ENCODE results near the gene SSH2. TPM values are rescaled to one million over a fixed set of nuclear protein-coding genes. Genes with fewer than 3 reads are reported as not detected.

SSH2 gene
- polyA plus RNA-seq, 1 of the 3 experiments (the other 2 are of a cell fraction) = 8.8 TPM

DNA sequence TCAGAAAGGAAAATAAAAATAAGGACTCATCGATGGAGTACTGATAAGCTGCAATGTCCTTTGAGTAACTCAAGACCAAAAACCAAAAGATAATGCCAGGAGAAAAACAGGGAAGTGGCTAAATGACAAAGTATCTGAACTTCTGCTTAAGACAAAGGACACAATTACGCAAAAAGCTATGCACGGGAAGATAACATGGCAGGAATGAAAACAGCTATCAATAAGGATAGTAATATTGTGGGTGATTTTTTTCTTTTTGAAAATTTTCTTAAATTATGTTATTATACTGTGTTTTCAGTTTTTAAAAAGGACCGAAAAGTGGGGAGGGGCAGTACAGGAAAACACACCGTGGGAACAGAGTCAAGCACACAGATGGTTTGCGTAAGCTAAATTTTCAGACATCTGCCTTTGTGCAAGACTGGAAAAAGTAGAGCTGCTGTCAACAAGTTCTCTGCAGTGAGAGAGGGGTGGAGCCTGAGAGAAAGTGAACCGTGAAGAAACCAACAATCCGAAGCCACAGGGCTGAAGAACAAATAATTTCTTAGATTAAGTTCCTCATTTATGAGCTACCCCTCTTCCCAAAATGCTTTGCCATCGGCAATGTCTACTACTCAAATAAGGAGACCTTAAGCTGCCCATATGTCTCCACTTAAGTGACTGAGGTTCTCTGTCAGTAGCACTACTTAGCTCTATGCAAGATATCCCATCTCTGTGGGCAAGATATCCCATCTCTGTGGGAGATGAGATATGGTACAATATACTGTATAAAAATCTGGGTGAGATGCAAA lies 207.4 kb downstream of the SSH2 start:
- H3K36me3 ChIP-seq (replicated peaks in 1 of 2; ENCODE audit: control insufficient read depth in 1 of 2, insufficient read depth in 2 of 2, low read length in 1 of 2) = peaks cover 0 to 2% of the 10 kb centered on the region in 2 experiments
- peaks cover 8% of the 10 kb centered on the region; the same call in 1 of the 2 replicates for H3K79me2 ChIP-seq (ENCODE audit: insufficient read depth)
- WGBS (ENCODE audit: low lambda C conversion rate) = 49% methylated on average over 9 of the region's 9 CpGs
- no peaks in the 10 kb centered on the region for H3K9me2 ChIP-seq
- POLR2A ChIA-PET = interaction anchor here (1.0 to 1.9 kb wide), 2 partner anchors 39 to 79 kb away, joined by 3 to 5 read pairs; no protein-coding TSS in a partner anchor
- H3K4me3 ChIP-seq (ENCODE audit: low read depth in 2 of 2, low read length in 1 of 2) = no peak overlapping the region
- H3K4me1 ChIP-seq (ENCODE audit: control insufficient read depth in 1 of 2, insufficient read depth in 2 of 2, low read depth in 1 of 2, low read length in 1 of 2) = peaks cover 33 to 54% of the 10 kb centered on the region in 2 experiments
- DNase-seq = peak; percentile 39
- no peaks in the 10 kb centered on the region for H3K27me3 ChIP-seq (ENCODE audit: insufficient read depth)
- no peak overlapping the region for H3K4me2 ChIP-seq
- TF ChIP-seq RFX5 (IDR thresholded peaks at IDR 0.05; ENCODE audit: low read length) (no peak), SIN3A (IDR thresholded peaks at IDR 0.05; ENCODE audit: borderline replicate concordance, low read depth, low read length) (no peak), YY1 (IDR thresholded peaks at IDR 0.05; ENCODE audit: low read depth) (no peak), EP300 (IDR thresholded peaks at IDR 0.05; ENCODE audit: borderline replicate concordance in 1 of 2, low read depth in 1 of 2, low read length in 1 of 2) (no peak), TCF12 (IDR thresholded peaks at IDR 0.05) (peak; percentile 37), RCOR1 (IDR thresholded peaks at IDR 0.05; ENCODE audit: low read length) (0 out of 2 replicates have a peak, but pooled peaks have one; percentile 7), MEF2A (IDR thresholded peaks at IDR 0.05; ENCODE audit: borderline replicate concordance, low read depth) (no peak), RAD21 (IDR thresholded peaks at IDR 0.05; ENCODE audit: low read length) (no peak), GATA2 (CRISPR knock-in tag; IDR thresholded peaks at IDR 0.05) (peak; percentile 41), GABPA (IDR thresholded peaks at IDR 0.05; ENCODE audit: low read depth) (no peak)
- TF ChIP-seq, protein P1, sequence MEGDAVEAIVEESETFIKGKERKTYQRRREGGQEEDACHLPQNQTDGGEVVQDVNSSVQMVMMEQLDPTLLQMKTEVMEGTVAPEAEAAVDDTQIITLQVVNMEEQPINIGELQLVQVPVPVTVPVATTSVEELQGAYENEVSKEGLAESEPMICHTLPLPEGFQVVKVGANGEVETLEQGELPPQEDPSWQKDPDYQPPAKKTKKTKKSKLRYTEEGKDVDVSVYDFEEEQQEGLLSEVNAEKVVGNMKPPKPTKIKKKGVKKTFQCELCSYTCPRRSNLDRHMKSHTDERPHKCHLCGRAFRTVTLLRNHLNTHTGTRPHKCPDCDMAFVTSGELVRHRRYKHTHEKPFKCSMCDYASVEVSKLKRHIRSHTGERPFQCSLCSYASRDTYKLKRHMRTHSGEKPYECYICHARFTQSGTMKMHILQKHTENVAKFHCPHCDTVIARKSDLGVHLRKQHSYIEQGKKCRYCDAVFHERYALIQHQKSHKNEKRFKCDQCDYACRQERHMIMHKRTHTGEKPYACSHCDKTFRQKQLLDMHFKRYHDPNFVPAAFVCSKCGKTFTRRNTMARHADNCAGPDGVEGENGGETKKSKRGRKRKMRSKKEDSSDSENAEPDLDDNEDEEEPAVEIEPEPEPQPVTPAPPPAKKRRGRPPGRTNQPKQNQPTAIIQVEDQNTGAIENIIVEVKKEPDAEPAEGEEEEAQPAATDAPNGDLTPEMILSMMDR (IDR thresholded peaks at IDR 0.05) = no peak
- no peak overlapping the region for H3K9ac ChIP-seq
- H3K9me3 ChIP-seq = no peaks in the 10 kb centered on the region
- H4K20me1 ChIP-seq (ENCODE audit: insufficient read depth) = no peaks in the 10 kb centered on the region
- CTCF ChIA-PET = interaction anchor here (0.7 to 2.0 kb wide), 3 partner anchors 10 to 208 kb away, joined by 3 to 6 read pairs (median 3); no protein-coding TSS in a partner anchor
- no peak overlapping the region for H2AFZ ChIP-seq (ENCODE audit: low read depth)
- peaks cover 18% of the 10 kb centered on the region for H3F3A ChIP-seq (replicated peaks; ENCODE audit: insufficient read depth)
- peak overlapping the region; percentile 28 to 95; a peak in 3 of 4 replicates for H3K27ac ChIP-seq (ENCODE audit: low read depth in 2 of 2, low read length in 1 of 2)

DNA sequence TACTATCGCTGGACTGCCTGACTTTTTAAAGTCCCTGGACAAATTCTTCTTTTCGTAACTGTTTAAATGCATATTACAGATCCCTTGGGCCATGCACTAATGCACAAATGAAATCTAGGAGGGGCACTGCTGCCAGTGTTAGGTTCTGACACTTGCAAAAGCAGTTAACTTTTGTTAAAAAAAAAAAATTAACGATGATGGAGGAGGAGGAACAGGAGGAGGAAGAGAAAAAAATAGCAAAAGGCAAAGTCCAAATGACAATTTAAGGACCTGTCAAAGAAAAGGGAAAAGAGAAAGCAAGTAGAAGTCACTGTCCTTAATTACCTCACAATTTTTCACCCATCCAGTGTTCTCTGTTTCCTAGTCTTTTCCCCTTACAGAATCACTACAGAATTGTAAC lies 209.5 kb downstream of the SSH2 start:
- no peak overlapping the region for H3K4me3 ChIP-seq (ENCODE audit: low read depth in 2 of 2, low read length in 1 of 2)
- no peak overlapping the region for H3K4me2 ChIP-seq
- no peaks in the 10 kb centered on the region for H4K20me1 ChIP-seq (ENCODE audit: insufficient read depth)
- WGBS (ENCODE audit: low lambda C conversion rate) = 73% methylated on average over 3 of the region's 3 CpGs
- H3K4me1 ChIP-seq (ENCODE audit: control insufficient read depth in 1 of 2, insufficient read depth in 2 of 2, low read depth in 1 of 2, low read length in 1 of 2) = peaks cover 27 to 35% of the 10 kb centered on the region in 2 experiments
- no peak overlapping the region for H2AFZ ChIP-seq (ENCODE audit: low read depth)
- H3K36me3 ChIP-seq (replicated peaks in 1 of 2; ENCODE audit: control insufficient read depth in 1 of 2, insufficient read depth in 2 of 2, low read length in 1 of 2) = peaks cover 0 to 2% of the 10 kb centered on the region in 2 experiments
- H3K9me2 ChIP-seq = no peaks in the 10 kb centered on the region
- H3K9me3 ChIP-seq = no peaks in the 10 kb centered on the region
- H3K9ac ChIP-seq = no peak overlapping the region
- peaks cover 2% of the 10 kb centered on the region for H3F3A ChIP-seq (replicated peaks; ENCODE audit: insufficient read depth)
- TF ChIP-seq, protein P2, sequence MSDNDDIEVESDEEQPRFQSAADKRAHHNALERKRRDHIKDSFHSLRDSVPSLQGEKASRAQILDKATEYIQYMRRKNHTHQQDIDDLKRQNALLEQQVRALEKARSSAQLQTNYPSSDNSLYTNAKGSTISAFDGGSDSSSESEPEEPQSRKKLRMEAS (IDR thresholded peaks at IDR 0.05; ENCODE audit: low read depth) = no peak
- TF ChIP-seq TCF12 (IDR thresholded peaks at IDR 0.05) (no peak), FOXM1 (IDR thresholded peaks at IDR 0.05; ENCODE audit: low read depth) (no peak), TEAD4 (IDR thresholded peaks at IDR 0.05; ENCODE audit: borderline replicate concordance, insufficient read depth) (no peak), POLR2AphosphoS5 (IDR thresholded peaks at IDR 0.05; ENCODE audit: low read depth, low read length) (no peak), NFIC (IDR thresholded peaks at IDR 0.05; ENCODE audit: borderline replicate concordance) (no peak), CHD2 (IDR thresholded peaks at IDR 0.05; ENCODE audit: low read length, partially characterized antibody) (no peak), FOSL2 (IDR thresholded peaks at IDR 0.05; ENCODE audit: borderline replicate concordance, low read depth) (no peak), JUND (IDR thresholded peaks at IDR 0.05) (no peak), RXRA (IDR thresholded peaks at IDR 0.05; ENCODE audit: borderline replicate concordance, low read depth) (no peak)
- TF ChIP-seq, protein P3, sequence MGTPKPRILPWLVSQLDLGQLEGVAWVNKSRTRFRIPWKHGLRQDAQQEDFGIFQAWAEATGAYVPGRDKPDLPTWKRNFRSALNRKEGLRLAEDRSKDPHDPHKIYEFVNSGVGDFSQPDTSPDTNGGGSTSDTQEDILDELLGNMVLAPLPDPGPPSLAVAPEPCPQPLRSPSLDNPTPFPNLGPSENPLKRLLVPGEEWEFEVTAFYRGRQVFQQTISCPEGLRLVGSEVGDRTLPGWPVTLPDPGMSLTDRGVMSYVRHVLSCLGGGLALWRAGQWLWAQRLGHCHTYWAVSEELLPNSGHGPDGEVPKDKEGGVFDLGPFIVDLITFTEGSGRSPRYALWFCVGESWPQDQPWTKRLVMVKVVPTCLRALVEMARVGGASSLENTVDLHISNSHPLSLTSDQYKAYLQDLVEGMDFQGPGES (IDR thresholded peaks at IDR 0.05; ENCODE audit: low read depth, low read length) = no peak
- TF ChIP-seq, protein P4, sequence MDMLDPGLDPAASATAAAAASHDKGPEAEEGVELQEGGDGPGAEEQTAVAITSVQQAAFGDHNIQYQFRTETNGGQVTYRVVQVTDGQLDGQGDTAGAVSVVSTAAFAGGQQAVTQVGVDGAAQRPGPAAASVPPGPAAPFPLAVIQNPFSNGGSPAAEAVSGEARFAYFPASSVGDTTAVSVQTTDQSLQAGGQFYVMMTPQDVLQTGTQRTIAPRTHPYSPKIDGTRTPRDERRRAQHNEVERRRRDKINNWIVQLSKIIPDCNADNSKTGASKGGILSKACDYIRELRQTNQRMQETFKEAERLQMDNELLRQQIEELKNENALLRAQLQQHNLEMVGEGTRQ (IDR thresholded peaks at IDR 0.05; ENCODE audit: borderline replicate concordance, low read depth, low read length) = no peak
- POLR2A ChIA-PET = interaction anchor here (1.4 kb wide), 1 partner anchor 10 kb away, joined by 5 read pairs; no protein-coding TSS in a partner anchor
- peaks cover 6% of the 10 kb centered on the region; the same call in 1 of the 2 replicates for H3K79me2 ChIP-seq (ENCODE audit: insufficient read depth)
- peak overlapping the region in 1 of 2 experiments; percentile 95; a peak in 2 of 4 replicates for H3K27ac ChIP-seq (ENCODE audit: low read depth in 2 of 2, low read length in 1 of 2)
- CTCF ChIA-PET = interaction anchor here (0.9 kb wide), 1 partner anchor 210 kb away, joined by 3 read pairs; no protein-coding TSS in a partner anchor
- DNase-seq = no peak
- H3K27me3 ChIP-seq (ENCODE audit: insufficient read depth) = no peaks in the 10 kb centered on the region

Data from SK-N-SH (cell line).